HepG2 (cell line): Measurements from ENCODE around the gene FUT6. TPM values are rescaled to one million over a fixed set of nuclear protein-coding genes. Genes with fewer than 3 reads are reported as not detected.

Experiments used
- ATAC-seq: fragments of 200-7000 bp; cut with Tn5 transposase; 3 replicates; pipeline ENCODE4 v1.9.1; 2020; ENCODE audit warnings: mild to moderate bottlenecking, moderate library complexity
- Bru-seq: library from RNA; stranded (reverse); fragments of 400-500 nt; gene quantifications from one replicate; lab custom pipeline; 2021; lab: Mats Ljungman, UMichigan
- BruChase-seq, 2 experiments: library from RNA; stranded (reverse); fragments of 400-500 nt; gene quantifications; one replicate each; lab custom pipeline; 2021; lab: Mats Ljungman, UMichigan
- BruUV-seq: library from RNA; stranded (reverse); fragments of 400-500 nt; replicated peaks from 2 replicates; lab custom pipeline; 2021; lab: Mats Ljungman, UMichigan
- CTCF ChIA-PET: fragments of 300-600 bp; formaldehyde crosslinking; extraction: SDS; loops from one replicate; lab custom pipeline; 2021; ENCODE audit warnings: low total read pairs, inconsistent platforms, low intra/inter-chr PET ratio; lab: Yijun Ruan, JAX
- POLR2A ChIA-PET: fragments of 350-600 bp; sonication (Branson Sonifier 250); formaldehyde crosslinking; loops from one replicate; lab custom pipeline; 2020; ENCODE audit warnings: antibody characterized with exemption, inconsistent platforms; lab: Yijun Ruan, JAX
- DNase-seq: peaks from one replicate; pipeline ENCODE4 v3.0.0-alpha.2; 2015; ENCODE audit warnings: low spot score
- FAIRE-seq: peaks from 3 replicates; lab custom pipeline; 2011; peaks lifted over from hg19 to GRCh38; lab: Jason Lieb, UNC
- H2AFZ ChIP-seq: one replicate; pipeline ENCODE4 v1.6.1; 2011; ENCODE audit warnings: low read length, inconsistent platforms
- H3K27ac ChIP-seq: fragments of 300-600 bp; 3 replicates; pipeline ENCODE4 v1.8.0; 2011; ENCODE audit warnings: mixed run types, mild to moderate bottlenecking, mixed read lengths, low read length, inconsistent platforms; ENCODE audit not compliant: insufficient read depth; ENCODE audit errors: extremely low read length
- H3K27me3 ChIP-seq, 2 experiments: fragments of 200-600 bp in 1 of 2; 2 replicates in 1 of 2; 3 replicates in 1 of 2; pipeline versions ENCODE4 v1.6.0 to v1.8.0; 2011; ENCODE audit warnings: low read length in 2 of 2, mild to moderate bottlenecking in 2 of 2, moderate library complexity in 2 of 2, inconsistent platforms in 1 of 2; ENCODE audit not compliant: insufficient read depth in 2 of 2, control insufficient read depth in 1 of 2
- H3K36me3 ChIP-seq, 2 experiments: fragments of 200-600 bp in 1 of 2; replicated peaks in 1 of 2; 2 replicates in 1 of 2; 3 replicates in 1 of 2; pipeline versions ENCODE4 v1.5.1 to v1.8.0; 2011; ENCODE audit warnings: low read length in 2 of 2, inconsistent platforms in 1 of 2; ENCODE audit not compliant: insufficient read depth in 2 of 2, control insufficient read depth in 1 of 2
- H3K4me1 ChIP-seq: 2 replicates; pipeline ENCODE4 v1.5.1; 2012; ENCODE audit warnings: low read length, inconsistent platforms; ENCODE audit not compliant: insufficient read depth
- H3K4me2 ChIP-seq: 2 replicates; pipeline ENCODE4 v1.6.0; 2011; ENCODE audit warnings: low read depth, low read length, inconsistent platforms
- H3K4me3 ChIP-seq, 3 experiments: fragments of 200-600 bp in 1 of 3; sonication (generic), shearing (Covaris generic) in 1 of 3; replicated peaks in 1 of 3; 2 replicates each; pipeline ENCODE4 v1.5.1; 2011 to 2016; ENCODE audit warnings: low read length in 3 of 3, inconsistent platforms in 2 of 3, low read depth in 2 of 3, mild to moderate bottlenecking in 2 of 3, control low read depth in 1 of 3, mixed read lengths in 1 of 3; ENCODE audit not compliant: insufficient read depth in 1 of 3
- H3K79me2 ChIP-seq: one replicate; pipeline ENCODE4 v1.6.1; 2011; ENCODE audit warnings: low read length, inconsistent platforms; ENCODE audit not compliant: insufficient read depth
- H3K9ac ChIP-seq: 2 replicates; pipeline ENCODE4 v1.6.0; 2011; ENCODE audit warnings: mild to moderate bottlenecking, low read depth, low read length, inconsistent platforms; ENCODE audit not compliant: insufficient read depth
- H3K9me3 ChIP-seq: 2 replicates; pipeline ENCODE4 v1.5.1; 2012; ENCODE audit warnings: mild to moderate bottlenecking, low read length
- H4K20me1 ChIP-seq: 2 replicates; pipeline ENCODE4 v1.6.0; 2011; ENCODE audit warnings: inconsistent platforms, mild to moderate bottlenecking, low read length, moderate library complexity; ENCODE audit not compliant: insufficient read depth
- AGO2 ChIP-seq: fragments of 200-400 bp; formaldehyde crosslinking; optimal IDR thresholded peaks from 2 replicates; pipeline ENCODE3; 2017; ENCODE audit warnings: mild to moderate bottlenecking, low read depth, low read length, moderate library complexity
- ATF4 ChIP-seq, 2 experiments: fragments of 450-650 bp in 1 of 2; sonication (generic) in 1 of 2; formaldehyde crosslinking; IDR thresholded peaks; 2 replicates each; pipeline versions ENCODE4 v1.5.0 to v1.8.0; 2020 to 2022; ENCODE audit warnings: mild to moderate bottlenecking in 1 of 2, missing genetic modification reagents in 1 of 2
- CEBPG ChIP-seq: IDR thresholded peaks from 2 replicates; pipeline ENCODE4 v1.6.1; 2016
- GATAD1 ChIP-seq: IDR thresholded peaks from 2 replicates; pipeline ENCODE4 v1.6.1; 2016; ENCODE audit warnings: missing genetic modification reagents, missing compliant biosample characterization
- ZBTB7B ChIP-seq: sonication (generic); formaldehyde crosslinking; IDR thresholded peaks from 2 replicates; pipeline ENCODE4 v1.4.0; 2020; ENCODE audit warnings: missing genetic modification reagents
- ZFP36 ChIP-seq: fragments of 150-350 bp; IDR thresholded peaks from 2 replicates; pipeline ENCODE4 v1.6.1; 2018; ENCODE audit warnings: borderline replicate concordance, low read length, low read depth; ENCODE audit not compliant: partially characterized antibody
- ZNF496 ChIP-seq: sonication (generic); formaldehyde crosslinking; IDR thresholded peaks from 2 replicates; pipeline ENCODE4 v1.8.1; 2023; ENCODE audit warnings: mild to moderate bottlenecking, moderate library complexity, missing genetic modification reagents; ENCODE audit not compliant: insufficient replicate concordance
- ZNF510 ChIP-seq: sonication (generic); formaldehyde crosslinking; IDR thresholded peaks from 2 replicates; pipeline ENCODE4 v1.4.0; 2020; ENCODE audit warnings: low read depth, mild to moderate bottlenecking, missing genetic modification reagents
- WGBS: methylation state at CpG from one replicate; pipeline ENCODE4 v1.1.6; 2017; ENCODE audit warnings: low lambda C conversion rate; 5-methylcytosine and 5-hydroxymethylcytosine counted together
- in situ Hi-C: cut with HindIII; loops from 2 replicates; pipeline ENCODE4 v1.10.0; 2017; ENCODE audit warnings: low pct_unique_long_range_greater_than_20kb; ENCODE audit not compliant: extremely low pct_ligation_motif_present
- intact Hi-C: fragments of 100-400 bp; cut with micrococcal nuclease; formaldehyde crosslinking; loops from one replicate; pipeline ENCODE4 v1.10.0; 2022; ENCODE audit not compliant: unreplicated experiment
- long read RNA-seq, 2 experiments: library from RNA in 1 of 2; library from polyadenylated mRNA in 1 of 2; stranded (forward) in 1 of 2; unstranded in 1 of 2; transcript quantifications; one replicate each; pipeline ENCODE4 v2.0.0, GENCODE V29; 2019 to 2022
- polyA minus RNA-seq, 3 experiments: library from RNA; depleted of rRNA, polyadenylated mRNA; stranded (reverse); fragments of >200 nt; gene quantifications; 2 replicates each; pipeline ENCODE4 v1.2.3, GENCODE V29; 2011; ENCODE audit warnings: low replicate concordance in 1 of 3
- polyA plus RNA-seq, 8 experiments: library from polyadenylated mRNA; depleted of rRNA in 3 of 8; stranded (reverse) in 7 of 8; unstranded in 1 of 8; fragments of >200 nt; fragmentation: Illumina TruSeq in 4 of 8; extraction: Trizol in 4 of 8; gene quantifications; 2 replicates each; pipeline versions ENCODE4 v1.2.1 to v1.2.3, GENCODE V29; 2011 to 2016; ENCODE audit warnings: low read depth in 4 of 8, missing spikeins in 1 of 8, mixed read lengths in 1 of 8; ENCODE audit not compliant: insufficient read depth in 1 of 8
- total RNA-seq, 5 experiments: library from RNA; depleted of rRNA; stranded (reverse); fragments of >200 nt; fragmentation: Illumina TruSeq; extraction: Trizol; gene quantifications; 2 replicates each; pipeline ENCODE4 v1.2.3, GENCODE V29; 2016; ENCODE audit warnings: low read depth in 1 of 5
- TF ChIP-seq, protein P1 (sequence below): sonication (generic); formaldehyde crosslinking; IDR thresholded peaks from 2 replicates; pipeline ENCODE4 v1.8.1; 2022; ENCODE audit warnings: low read depth, mild to moderate bottlenecking, missing genetic modification reagents
- TF ChIP-seq, protein P2 (sequence below): IDR thresholded peaks from 2 replicates; pipeline ENCODE4 v1.6.1; 2016; ENCODE audit warnings: mild to moderate bottlenecking, missing biosample characterization, missing genetic modification reagents

FUT6 gene
- total RNA-seq (2016; rRNA removed; fragmentation: Illumina TruSeq; extraction: Trizol) (5.0 and 8.2 TPM in 2 replicates), polyA plus RNA-seq (2011; rRNA removed) (27.7 and 53.3 TPM in 2 replicates), polyA minus RNA-seq (2011; rRNA and poly(A)+ RNA removed; ENCODE audit: low replicate concordance) (80.4 TPM in 1 of 2 replicates, not detected in the other), Bru-seq, nascent RNA (percentile 53 among the genes with signal in this experiment), BruChase-seq, experiment 1, labeled RNA remaining after a 6-hour chase (percentile 49 among the genes with signal in this experiment), BruChase-seq, experiment 2, labeled RNA remaining after a 2-hour chase (percentile 50 among the genes with signal in this experiment)
- 0.97 and 1.6 TPM in 2 replicates for total RNA-seq (2016; cell fraction: cytosol; rRNA removed; fragmentation: Illumina TruSeq; extraction: Trizol; ENCODE audit: low read depth)
- 5.0 and 7.9 TPM in 2 replicates for total RNA-seq (2016; cell fraction: insoluble cytoplasmic fraction; rRNA removed; fragmentation: Illumina TruSeq; extraction: Trizol)
- 3.2 and 4.2 TPM in 2 replicates for total RNA-seq (2016; cell fraction: membrane; rRNA removed; fragmentation: Illumina TruSeq; extraction: Trizol)
- 5.8 and 8.5 TPM in 2 replicates for total RNA-seq (2016; cell fraction: nucleus; rRNA removed; fragmentation: Illumina TruSeq; extraction: Trizol)
- 33.1 and 34.4 TPM in 2 replicates for polyA plus RNA-seq (2011; cell fraction: cytosol; rRNA removed)
- polyA plus RNA-seq (2011; cell fraction: nucleus; rRNA removed), result 43.6 and 59.1 TPM in 2 replicates
- polyA plus RNA-seq (2012), result 15.4 and 18.7 TPM in 2 replicates
- 0.97 and 1.0 TPM in 2 replicates for polyA plus RNA-seq (2016; cell fraction: cytosol; fragmentation: Illumina TruSeq; extraction: Trizol; ENCODE audit: low read depth)
- 5.1 and 6.0 TPM in 2 replicates for polyA plus RNA-seq (2016; cell fraction: insoluble cytoplasmic fraction; fragmentation: Illumina TruSeq; extraction: Trizol; ENCODE audit: low read depth)
- polyA plus RNA-seq (2016; cell fraction: membrane; fragmentation: Illumina TruSeq; extraction: Trizol; ENCODE audit: low read depth), result 3.2 and 3.6 TPM in 2 replicates
- 11.4 and 11.8 TPM in 2 replicates for polyA plus RNA-seq (2016; cell fraction: nucleus; fragmentation: Illumina TruSeq; extraction: Trizol; ENCODE audit: insufficient read depth, low read depth)
- polyA minus RNA-seq (2011; cell fraction: cytosol; rRNA and poly(A)+ RNA removed), result 21.4 and 25.8 TPM in 2 replicates
- polyA minus RNA-seq (2011; cell fraction: nucleus; rRNA and poly(A)+ RNA removed), result 22.5 and 47.7 TPM in 2 replicates
- long read RNA-seq, experiment 1, transcript FUT6-201 (2 exons, 2,847 nt), result major isoform, 9 of 17 reads
- long read RNA-seq, experiment 1, partial matches to known transcripts, result 0 of 17 reads
- long read RNA-seq, experiment 1, other reads (novel, unspliced or antisense), result 6 of 17 reads
- long read RNA-seq, experiment 2, transcript FUT6-201 (2 exons, 2,847 nt), result major isoform, 16 of 31 reads
- long read RNA-seq, experiment 2, partial matches to known transcripts, result 0 of 31 reads
- long read RNA-seq, experiment 2, other reads (novel, unspliced or antisense), result 11 of 31 reads

DNA sequence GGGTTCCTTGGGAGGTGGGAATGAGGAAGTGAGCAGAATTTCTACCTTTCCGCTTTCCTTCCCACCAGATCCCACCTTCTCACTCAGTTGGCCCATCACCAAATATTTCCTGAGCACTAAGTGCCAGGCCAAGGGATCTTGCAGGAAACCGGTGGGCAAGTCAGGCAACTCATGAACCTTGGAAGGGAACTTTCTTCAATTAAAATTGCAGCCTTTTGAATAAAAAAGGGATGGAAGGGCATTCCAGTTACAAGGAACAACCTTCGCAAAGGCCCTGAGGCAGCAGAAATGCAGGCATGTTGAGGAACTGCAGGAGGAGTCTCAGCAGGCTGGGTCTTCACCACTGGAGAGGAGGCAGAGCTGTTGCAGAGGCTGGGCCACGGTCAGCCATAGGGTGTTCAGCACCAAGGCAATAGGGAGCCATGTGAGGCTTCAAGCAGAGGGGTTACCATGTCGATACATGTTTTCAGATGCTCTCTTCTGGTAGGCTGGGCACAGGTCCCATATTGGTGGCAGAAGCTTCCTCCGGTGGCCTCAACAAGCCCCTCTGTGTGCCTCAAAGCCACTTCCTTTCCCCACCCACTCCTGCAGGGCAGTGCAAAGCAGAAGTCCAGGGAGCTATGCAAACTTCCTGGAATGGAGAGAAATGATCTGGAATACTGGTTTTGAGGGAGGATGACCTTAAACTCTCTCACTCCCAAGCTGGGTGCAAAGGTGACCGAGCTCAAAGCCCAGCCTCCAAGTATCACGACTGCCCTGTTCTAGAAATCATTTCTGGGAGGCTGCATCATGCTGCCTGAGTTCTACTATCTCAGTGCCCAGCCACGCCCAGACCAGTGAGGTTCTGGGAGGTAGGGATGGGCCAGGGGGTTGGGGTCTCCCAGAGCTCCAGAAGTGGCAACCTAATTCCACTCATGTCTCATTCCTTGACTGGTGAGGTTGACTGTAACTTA lies at the start of gene FUT6:
Gene FUT6, minus strand, starts transcription at position 638 of the 953 bp plus-strand sequence. CDS start 7,135 bp downstream, outside the sequence.
- Histone ChIP-seq H3K27ac (peak within 1 kb of the TSS; percentile 80), H2AFZ (no peak within 1 kb of the TSS), H3K9ac (peak within 1 kb of the TSS; percentile 77), H3K4me2 (peak within 1 kb of the TSS; percentile 94), H3K9me3 (no peaks in the 10 kb centered on the region), H3K27me3 (no peaks in the 10 kb centered on the region; a peak in 1 of 5 replicates), H4K20me1 (no peaks in the 10 kb centered on the region), H3K4me3 (peak within 1 kb of the TSS; percentile 69 to 84 (median 75)), H3K4me1 (peaks cover 58% of the 10 kb centered on the region), H3K36me3 (no peaks in the 10 kb centered on the region; a peak in 1 of 5 replicates), H3K79me2 (peaks cover 13% of the 10 kb centered on the region)
- intact Hi-C loops (no loop called here), in situ Hi-C loops (loop anchor here (5.0 kb wide), 1 partner anchor 53 kb away; no protein-coding TSS in a partner anchor)
- ATAC-seq (peak; percentile 70), FAIRE-seq (peak; percentile 90), DNase-seq (peak; percentile 59)
- ChIA-PET POLR2A (interaction anchor here (0.6 to 6.5 kb wide), 12 partner anchors 10 to 64 kb away, joined by 3 to 96 read pairs (median 4); partner anchors contain the start of genes FUT3, FUT5, NDUFA11 and VMAC), CTCF (no interaction called here)
- WGBS, result 43% methylated on average over 7 of the region's 9 CpGs
- BruUV-seq, result TSS peak; percentile 63
- TF ChIP-seq, protein P1, sequence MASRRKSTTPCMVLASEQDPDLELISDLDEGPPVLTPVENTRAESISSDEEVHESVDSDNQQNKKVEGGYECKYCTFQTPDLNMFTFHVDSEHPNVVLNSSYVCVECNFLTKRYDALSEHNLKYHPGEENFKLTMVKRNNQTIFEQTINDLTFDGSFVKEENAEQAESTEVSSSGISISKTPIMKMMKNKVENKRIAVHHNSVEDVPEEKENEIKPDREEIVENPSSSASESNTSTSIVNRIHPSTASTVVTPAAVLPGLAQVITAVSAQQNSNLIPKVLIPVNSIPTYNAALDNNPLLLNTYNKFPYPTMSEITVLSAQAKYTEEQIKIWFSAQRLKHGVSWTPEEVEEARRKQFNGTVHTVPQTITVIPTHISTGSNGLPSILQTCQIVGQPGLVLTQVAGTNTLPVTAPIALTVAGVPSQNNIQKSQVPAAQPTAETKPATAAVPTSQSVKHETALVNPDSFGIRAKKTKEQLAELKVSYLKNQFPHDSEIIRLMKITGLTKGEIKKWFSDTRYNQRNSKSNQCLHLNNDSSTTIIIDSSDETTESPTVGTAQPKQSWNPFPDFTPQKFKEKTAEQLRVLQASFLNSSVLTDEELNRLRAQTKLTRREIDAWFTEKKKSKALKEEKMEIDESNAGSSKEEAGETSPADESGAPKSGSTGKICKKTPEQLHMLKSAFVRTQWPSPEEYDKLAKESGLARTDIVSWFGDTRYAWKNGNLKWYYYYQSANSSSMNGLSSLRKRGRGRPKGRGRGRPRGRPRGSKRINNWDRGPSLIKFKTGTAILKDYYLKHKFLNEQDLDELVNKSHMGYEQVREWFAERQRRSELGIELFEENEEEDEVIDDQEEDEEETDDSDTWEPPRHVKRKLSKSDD (CRISPR knock-in tag), result no peak
- TF ChIP-seq ZFP36 (peak; percentile 85), CEBPG (CRISPR knock-in tag) (peak; percentile 28; the same call in 1 of the 2 replicates), AGO2 (no peak), ZNF496 (no peak), GATAD1 (peak; percentile 13; the same call in 1 of the 2 replicates), ZNF510 (peak; percentile 27; the same call in 1 of the 2 replicates), ZBTB7B (peak; percentile 87; the same call in 1 of the 2 replicates), ATF4 (CRISPR knock-in tag; IDR thresholded peaks at IDR 0.05) (0 out of 4 replicates have a peak, but pooled peaks of 1 of the 2 experiments have one; percentile 4)
- TF ChIP-seq, protein P2, sequence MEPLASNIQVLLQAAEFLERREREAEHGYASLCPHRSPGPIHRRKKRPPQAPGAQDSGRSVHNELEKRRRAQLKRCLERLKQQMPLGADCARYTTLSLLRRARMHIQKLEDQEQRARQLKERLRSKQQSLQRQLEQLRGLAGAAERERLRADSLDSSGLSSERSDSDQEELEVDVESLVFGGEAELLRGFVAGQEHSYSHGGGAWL (CRISPR knock-in tag), result peak; percentile 22; the same call in 1 of the 2 replicates
